RWPE2 (cell line): ENCODE results near the gene POU2AF3.

ENCODE experiments used
- ATAC-seq: fragments of 200-7000 bp; cut with Tn5 transposase; 3 replicates; pipeline ENCODE4 v1.9.1; 2021; ENCODE audit warnings: low read depth
- DNase-seq: peaks from one replicate; pipeline ENCODE4 v3.0.0-alpha.2; 2020; ENCODE audit warnings: low spot score
- H3K27ac ChIP-seq: fragments of 450-650 bp; 2 replicates; pipeline ENCODE4 v1.5.1; 2017; ENCODE audit warnings: mild to moderate bottlenecking; ENCODE audit not compliant: poor library complexity, severe bottlenecking
- H3K27me3 ChIP-seq: fragments of 250-450 bp; sonication (Bioruptor Pico); 2 replicates; pipeline ENCODE4 v1.5.1; 2021; ENCODE audit warnings: mild to moderate bottlenecking, moderate library complexity; ENCODE audit not compliant: insufficient read depth, poor library complexity, severe bottlenecking
- H3K36me3 ChIP-seq: fragments of 250-450 bp; sonication (Bioruptor Pico); 2 replicates; pipeline ENCODE4 v1.5.1; 2020; ENCODE audit warnings: low read depth, mild to moderate bottlenecking, moderate library complexity
- H3K4me1 ChIP-seq: fragments of 250-450 bp; sonication (Bioruptor Pico); 2 replicates; pipeline ENCODE4 v1.5.1; 2021; ENCODE audit warnings: mild to moderate bottlenecking, moderate library complexity; ENCODE audit not compliant: insufficient read depth, poor library complexity, severe bottlenecking
- H3K4me3 ChIP-seq: fragments of 250-450 bp; sonication (Bioruptor Pico); 2 replicates; pipeline ENCODE4 v1.5.1; 2021; ENCODE audit warnings: mild to moderate bottlenecking, moderate library complexity; ENCODE audit not compliant: severe bottlenecking
- H3K9me3 ChIP-seq: fragments of 250-450 bp; sonication (Bioruptor Pico); 2 replicates; pipeline ENCODE4 v1.5.1; 2021; ENCODE audit warnings: mild to moderate bottlenecking, moderate library complexity; ENCODE audit not compliant: severe bottlenecking
- CTCF ChIP-seq: fragments of 450-650 bp; IDR thresholded peaks from one replicate; pipeline ENCODE4 v1.5.1; 2017; ENCODE audit warnings: mild to moderate bottlenecking, moderate library complexity; ENCODE audit not compliant: poor library complexity, severe bottlenecking

Gene POU2AF3

GRCh38 chr11:111299101-111300026 is 1.0 kb downstream of the POU2AF3 start:
- TF ChIP-seq CTCF, result peak; percentile 49
- Histone ChIP-seq H3K9me3 (no peaks in the 10 kb centered on the region), H3K4me1 (no peaks in the 10 kb centered on the region), H3K27me3 (peaks cover 18% of the 10 kb centered on the region), H3K4me3 (peak overlapping the region; percentile 38), H3K36me3 (no peaks in the 10 kb centered on the region), H3K27ac (no peak overlapping the region)
- peak; percentile 81 for ATAC-seq
- no peak for DNase-seq

- Histone ChIP-seq H3K9me3 (no peaks in the 10 kb centered on the region), H3K4me3 (no peak overlapping the region), H3K27ac (no peak overlapping the region), H3K36me3 (no peaks in the 10 kb centered on the region), H3K4me1 (no peaks in the 10 kb centered on the region), H3K27me3 (peaks cover 18% of the 10 kb centered on the region)
- no peak for DNase-seq
- ATAC-seq, result no peak
- TF ChIP-seq CTCF, result no peak
These were observed 2.2 kb downstream of the POU2AF3 start for GRCh38 chr11:111300569-111300968.

GRCh38 chr11:111301004-111301841 is 2.9 kb downstream of the POU2AF3 start:
- DNase-seq, result no peak

DNA sequence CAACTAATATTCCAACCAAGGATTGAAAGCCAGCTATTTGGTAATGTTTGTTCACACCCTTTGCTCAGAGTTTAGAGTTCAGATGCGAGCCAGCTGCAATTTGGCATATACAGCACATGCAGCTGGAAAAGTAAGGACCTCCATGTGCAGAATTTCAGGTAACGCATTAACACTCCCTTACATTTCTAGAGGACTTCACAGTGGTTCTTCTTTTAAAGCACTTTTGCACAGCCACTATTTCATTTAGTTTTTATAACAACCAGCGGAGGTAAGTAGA is 3.4 kb downstream of the POU2AF3 start:
- Histone ChIP-seq H3K4me3 (no peak overlapping the region), H3K36me3 (no peaks in the 10 kb centered on the region), H3K9me3 (no peaks in the 10 kb centered on the region), H3K27me3 (peaks cover 25% of the 10 kb centered on the region), H3K4me1 (no peaks in the 10 kb centered on the region), H3K27ac (no peak overlapping the region)
- TF ChIP-seq CTCF, result no peak
- DNase-seq (no peak), ATAC-seq (no peak)

More at GRCh38 chr11:111301004-111301841, 2.9 kb downstream of the POU2AF3 start:
- Histone ChIP-seq H3K27ac (no peak overlapping the region), H3K4me3 (no peak overlapping the region), H3K9me3 (no peaks in the 10 kb centered on the region), H3K36me3 (no peaks in the 10 kb centered on the region), H3K27me3 (peaks cover 25% of the 10 kb centered on the region), H3K4me1 (no peaks in the 10 kb centered on the region)
- no peak for ATAC-seq
- no peak for TF ChIP-seq CTCF
